ENCODE results near the gene SRCAP.

SRCAP gene

DNA sequence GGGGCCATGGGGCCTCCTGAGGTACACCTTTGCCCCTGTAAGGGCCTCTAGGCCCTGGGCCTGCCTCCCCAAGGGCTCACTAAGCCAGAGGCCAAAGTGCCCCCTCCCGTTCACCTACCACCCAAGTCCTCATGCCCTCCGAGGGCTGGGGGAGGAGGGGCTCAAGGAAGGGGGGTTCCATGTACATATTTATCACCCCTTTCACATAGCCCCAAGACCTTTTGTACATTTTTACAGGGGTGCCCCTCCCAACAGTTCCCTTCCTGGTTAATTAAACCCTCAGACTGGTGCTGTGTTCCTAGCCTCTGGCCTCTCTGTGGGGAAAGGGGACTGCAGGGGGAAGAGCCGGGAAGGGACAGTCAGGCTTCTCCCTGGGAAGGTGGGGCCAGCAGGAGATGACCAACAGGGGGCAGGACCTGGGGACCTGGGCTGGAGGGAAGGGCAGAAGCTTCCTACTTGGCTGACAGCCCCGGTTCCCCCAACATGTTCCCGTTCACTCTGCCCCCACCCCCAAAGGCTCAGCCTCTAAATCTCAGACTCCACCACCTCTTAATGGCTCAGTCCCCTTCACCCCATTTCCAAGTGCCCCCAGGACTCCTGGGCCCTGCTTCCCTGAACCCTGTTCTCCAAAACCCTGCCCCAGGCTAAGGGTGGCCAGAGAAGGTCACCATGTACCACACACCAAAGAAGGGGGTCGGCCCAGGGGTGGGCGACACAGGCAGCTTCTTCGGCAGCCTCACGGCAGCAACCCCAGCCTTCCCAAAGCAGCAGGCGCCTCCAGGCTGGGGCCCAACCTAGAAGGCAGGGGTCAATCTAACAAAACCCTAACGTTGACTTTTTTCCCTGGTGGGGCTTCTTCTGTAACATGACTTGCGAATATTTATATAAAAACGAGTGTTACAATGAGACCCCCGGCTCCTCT lies 28.8 kb upstream of the SRCAP start:
- H3K27ac ChIP-seq = no peak overlapping the region
- TF ChIP-seq, protein P1, sequence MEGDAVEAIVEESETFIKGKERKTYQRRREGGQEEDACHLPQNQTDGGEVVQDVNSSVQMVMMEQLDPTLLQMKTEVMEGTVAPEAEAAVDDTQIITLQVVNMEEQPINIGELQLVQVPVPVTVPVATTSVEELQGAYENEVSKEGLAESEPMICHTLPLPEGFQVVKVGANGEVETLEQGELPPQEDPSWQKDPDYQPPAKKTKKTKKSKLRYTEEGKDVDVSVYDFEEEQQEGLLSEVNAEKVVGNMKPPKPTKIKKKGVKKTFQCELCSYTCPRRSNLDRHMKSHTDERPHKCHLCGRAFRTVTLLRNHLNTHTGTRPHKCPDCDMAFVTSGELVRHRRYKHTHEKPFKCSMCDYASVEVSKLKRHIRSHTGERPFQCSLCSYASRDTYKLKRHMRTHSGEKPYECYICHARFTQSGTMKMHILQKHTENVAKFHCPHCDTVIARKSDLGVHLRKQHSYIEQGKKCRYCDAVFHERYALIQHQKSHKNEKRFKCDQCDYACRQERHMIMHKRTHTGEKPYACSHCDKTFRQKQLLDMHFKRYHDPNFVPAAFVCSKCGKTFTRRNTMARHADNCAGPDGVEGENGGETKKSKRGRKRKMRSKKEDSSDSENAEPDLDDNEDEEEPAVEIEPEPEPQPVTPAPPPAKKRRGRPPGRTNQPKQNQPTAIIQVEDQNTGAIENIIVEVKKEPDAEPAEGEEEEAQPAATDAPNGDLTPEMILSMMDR (conservative IDR thresholded peaks at IDR 0.05) = no peak

DNA sequence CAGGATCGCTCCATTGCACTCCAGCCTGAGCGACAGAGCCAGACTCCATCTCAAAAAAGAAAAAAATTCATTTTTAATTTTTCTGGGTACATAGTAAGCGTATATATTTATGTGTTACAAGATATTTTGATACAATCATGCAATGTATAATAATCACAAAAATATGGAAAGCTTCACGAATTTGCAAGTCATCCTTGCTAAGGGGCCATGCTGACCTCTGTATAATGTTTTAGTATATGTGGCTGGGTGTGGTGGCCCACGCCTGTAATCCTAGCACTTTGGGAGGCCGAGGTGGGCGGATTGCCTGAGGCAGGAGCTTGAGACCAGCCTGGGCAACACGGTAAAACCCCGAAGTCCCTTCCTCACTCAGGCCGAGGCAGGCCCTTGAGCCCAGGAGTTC lies 23.8 kb upstream of the SRCAP start:
- no peak overlapping the region for H3K27ac ChIP-seq
- TF ChIP-seq, protein P1 (conservative IDR thresholded peaks at IDR 0.05) = no peak

DNA sequence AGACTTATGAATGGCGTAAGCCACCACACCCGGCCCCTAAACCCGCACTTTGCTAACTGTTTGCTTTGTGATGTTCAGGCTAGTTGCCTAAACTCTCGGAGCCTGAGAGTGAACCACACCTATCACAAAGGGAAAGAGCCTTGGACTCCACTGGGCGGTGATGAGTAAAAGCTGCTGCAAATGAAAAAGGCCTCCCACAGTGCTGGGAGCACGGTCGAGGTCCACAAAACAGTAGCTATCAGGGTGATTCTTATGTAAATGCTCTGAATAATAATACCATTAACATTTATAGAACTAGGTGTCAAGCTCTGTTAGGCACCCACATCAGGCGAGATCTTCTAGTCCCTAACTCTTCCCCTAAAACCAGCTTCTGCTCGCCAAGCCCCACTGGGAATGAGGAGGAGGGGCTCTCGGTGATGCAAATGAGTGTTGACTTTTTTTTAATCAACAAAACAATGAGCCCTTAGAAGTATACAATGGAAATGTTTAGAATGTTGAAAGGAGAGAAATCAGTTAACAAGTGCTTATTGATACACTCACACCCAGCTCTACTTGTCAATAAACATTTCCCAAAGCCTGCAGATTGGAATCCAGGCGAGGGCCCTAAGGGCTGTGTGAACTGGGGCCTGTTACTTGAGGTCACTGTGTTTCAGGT lies 20.9 kb upstream of the SRCAP start:
- H3K27ac ChIP-seq = no peak overlapping the region
- TF ChIP-seq, protein P1 (conservative IDR thresholded peaks at IDR 0.05) = no peak

DNA sequence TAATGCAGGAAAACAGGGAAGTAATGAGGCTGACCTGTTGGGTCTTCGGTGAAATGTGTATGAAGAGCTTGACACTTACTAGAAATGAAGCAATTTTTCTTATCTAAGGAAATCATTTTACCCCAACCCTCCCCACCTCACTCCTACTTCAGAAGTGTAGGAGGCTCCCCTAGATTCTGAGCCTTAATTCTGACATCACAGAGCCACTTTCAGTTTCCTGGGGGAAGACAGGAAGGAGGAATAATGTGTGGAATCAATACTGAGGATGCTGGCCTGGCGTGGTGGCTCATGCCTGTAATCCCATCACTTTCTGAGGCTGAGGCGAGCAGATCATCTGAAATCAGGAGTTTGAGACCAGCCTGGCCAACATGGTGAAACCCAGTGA lies 20.4 kb upstream of the SRCAP start:
- no peak overlapping the region for H3K27ac ChIP-seq
- TF ChIP-seq, protein P1 (conservative IDR thresholded peaks at IDR 0.05) = no peak

DNA sequence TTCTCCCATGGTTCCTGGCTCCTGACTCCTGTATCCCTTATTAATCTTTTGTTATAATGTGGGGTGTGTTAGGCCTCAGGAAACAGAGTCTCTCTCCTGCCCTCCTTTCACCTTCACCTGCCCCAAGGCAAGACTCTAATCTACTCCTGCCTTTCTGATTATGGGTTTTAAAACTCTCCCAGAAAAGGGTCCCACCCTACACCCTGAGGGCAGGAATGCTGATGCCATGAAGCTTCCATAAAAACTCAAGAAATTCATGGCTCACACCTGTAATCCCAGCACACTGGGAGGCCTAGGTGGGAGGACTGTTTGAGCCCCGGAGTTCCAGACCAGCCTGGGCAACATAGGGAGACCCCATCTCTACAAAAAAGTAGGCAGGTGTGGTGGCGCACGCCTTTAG lies 18.6 kb upstream of the SRCAP start:
- no peak overlapping the region for H3K27ac ChIP-seq
- TF ChIP-seq, protein P1 (conservative IDR thresholded peaks at IDR 0.05) = no peak

DNA sequence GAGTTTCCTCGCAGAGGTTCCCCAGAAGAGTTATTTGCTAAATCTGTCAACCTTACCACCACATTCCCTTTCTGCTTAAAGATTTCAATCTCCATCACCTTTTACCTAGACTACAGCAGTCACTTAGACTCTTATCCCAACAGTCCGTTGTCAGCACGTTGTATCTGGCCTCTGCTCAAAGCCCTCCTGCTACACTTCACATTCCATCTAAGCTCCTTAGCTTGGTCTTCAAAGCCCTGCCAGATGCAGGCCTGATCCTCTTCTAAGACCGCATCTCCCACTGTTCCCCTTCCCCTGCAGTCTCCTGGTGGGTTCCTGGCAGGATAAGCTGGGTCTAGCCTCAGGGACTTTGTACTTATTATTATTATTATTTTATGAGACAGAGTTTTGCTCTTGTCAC lies 10.3 kb upstream of the SRCAP start:
- TF ChIP-seq, protein P1 (conservative IDR thresholded peaks at IDR 0.05) = no peak
- no peak overlapping the region for H3K27ac ChIP-seq

DNA sequence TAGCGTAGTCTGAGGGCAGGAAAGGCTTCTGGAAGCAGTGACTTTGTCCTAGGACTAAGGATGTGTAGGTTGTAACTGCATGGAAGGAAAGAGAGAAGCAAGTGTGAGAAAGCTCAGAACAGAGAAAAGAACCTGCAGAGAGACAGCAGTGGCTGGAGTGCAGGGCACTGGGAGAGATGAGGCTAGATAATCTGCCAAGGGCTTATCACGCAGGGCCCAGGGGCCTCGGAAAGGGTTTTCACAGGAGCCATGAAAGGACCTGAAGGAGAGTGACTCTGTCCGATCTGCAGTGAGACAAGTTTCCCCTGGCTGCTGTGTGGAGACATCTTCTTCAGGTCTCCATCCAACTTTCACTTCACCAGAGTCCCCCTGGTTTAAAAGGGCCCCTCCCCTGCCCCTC lies 7.1 kb upstream of the SRCAP start:
- TF ChIP-seq, protein P1 (conservative IDR thresholded peaks at IDR 0.05) = no peak

More for the DNA sequence above, 7.1 kb upstream of the SRCAP start:
- H3K27ac ChIP-seq = no peak overlapping the region
